Measurements from ENCODE around the gene KSR2.

Gene KSR2

DNA sequence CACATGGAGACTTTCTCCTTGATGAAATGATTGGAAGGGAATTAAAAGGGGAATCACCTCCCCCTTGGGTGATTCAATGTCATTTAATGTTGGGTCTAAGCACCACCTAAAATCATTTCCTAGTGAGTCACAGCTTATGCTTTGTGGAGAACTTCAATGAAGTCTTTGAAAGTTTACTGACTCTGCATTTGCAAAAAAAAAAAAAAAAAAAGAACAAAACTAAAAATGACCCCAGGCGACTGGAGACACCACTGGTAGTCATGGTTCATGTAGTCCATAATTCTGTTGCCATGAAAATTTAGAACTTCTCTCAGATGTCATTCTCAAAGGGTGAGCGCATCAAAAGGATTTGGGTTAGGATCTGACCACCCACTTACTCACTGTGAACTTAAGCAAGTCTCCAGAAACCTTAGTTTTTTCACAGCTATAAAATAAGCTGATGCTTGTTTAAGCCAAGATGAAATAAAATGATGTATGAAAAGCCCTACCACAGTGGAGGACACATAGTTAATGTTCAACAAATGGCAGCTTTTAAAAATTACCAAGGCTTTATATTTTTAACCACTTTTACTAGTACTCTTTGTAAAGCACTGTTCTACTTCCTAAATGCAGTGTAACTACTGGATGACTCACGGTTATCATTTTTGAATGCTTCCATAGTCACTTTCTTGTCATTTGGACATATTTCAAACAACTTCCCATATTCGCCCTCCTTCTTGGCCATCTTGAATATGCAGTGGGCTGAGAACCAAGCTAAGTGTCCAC lies 18.1 kb upstream of the KSR2 start:
- Histone ChIP-seq H2AFZ (ENCODE audit: low read depth, low read length) (no peak overlapping the region), H3K79me2 (ENCODE audit: low read length) (no peaks in the 10 kb centered on the region), H3K36me3 (replicated peaks; ENCODE audit: low read depth, low read length) (no peaks in the 10 kb centered on the region), H4K20me1 (ENCODE audit: insufficient read depth, low read length) (no peaks in the 10 kb centered on the region), H3K27ac (ENCODE audit: low read length) (no peak overlapping the region), H3K4me3 (ENCODE audit: low read length) (no peak overlapping the region), H3K4me2 (ENCODE audit: low read length) (peak overlapping the region; percentile 18; the same call in 1 of the 2 replicates), H3K9me3 (ENCODE audit: insufficient read depth, low read length) (no peaks in the 10 kb centered on the region), H3K4me1 (ENCODE audit: low read length) (peaks cover 10% of the 10 kb centered on the region), H3K27me3 (ENCODE audit: low read depth, low read length) (no peaks in the 10 kb centered on the region), H3K9ac (ENCODE audit: low read length) (no peak overlapping the region)
- no peak for TF ChIP-seq EZH2phosphoT487 (IDR thresholded peaks at IDR 0.05; ENCODE audit: low read depth)
- TF ChIP-seq, protein P1, sequence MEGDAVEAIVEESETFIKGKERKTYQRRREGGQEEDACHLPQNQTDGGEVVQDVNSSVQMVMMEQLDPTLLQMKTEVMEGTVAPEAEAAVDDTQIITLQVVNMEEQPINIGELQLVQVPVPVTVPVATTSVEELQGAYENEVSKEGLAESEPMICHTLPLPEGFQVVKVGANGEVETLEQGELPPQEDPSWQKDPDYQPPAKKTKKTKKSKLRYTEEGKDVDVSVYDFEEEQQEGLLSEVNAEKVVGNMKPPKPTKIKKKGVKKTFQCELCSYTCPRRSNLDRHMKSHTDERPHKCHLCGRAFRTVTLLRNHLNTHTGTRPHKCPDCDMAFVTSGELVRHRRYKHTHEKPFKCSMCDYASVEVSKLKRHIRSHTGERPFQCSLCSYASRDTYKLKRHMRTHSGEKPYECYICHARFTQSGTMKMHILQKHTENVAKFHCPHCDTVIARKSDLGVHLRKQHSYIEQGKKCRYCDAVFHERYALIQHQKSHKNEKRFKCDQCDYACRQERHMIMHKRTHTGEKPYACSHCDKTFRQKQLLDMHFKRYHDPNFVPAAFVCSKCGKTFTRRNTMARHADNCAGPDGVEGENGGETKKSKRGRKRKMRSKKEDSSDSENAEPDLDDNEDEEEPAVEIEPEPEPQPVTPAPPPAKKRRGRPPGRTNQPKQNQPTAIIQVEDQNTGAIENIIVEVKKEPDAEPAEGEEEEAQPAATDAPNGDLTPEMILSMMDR (IDR thresholded peaks at IDR 0.05; ENCODE audit: low read depth, low read length): no peak

DNA sequence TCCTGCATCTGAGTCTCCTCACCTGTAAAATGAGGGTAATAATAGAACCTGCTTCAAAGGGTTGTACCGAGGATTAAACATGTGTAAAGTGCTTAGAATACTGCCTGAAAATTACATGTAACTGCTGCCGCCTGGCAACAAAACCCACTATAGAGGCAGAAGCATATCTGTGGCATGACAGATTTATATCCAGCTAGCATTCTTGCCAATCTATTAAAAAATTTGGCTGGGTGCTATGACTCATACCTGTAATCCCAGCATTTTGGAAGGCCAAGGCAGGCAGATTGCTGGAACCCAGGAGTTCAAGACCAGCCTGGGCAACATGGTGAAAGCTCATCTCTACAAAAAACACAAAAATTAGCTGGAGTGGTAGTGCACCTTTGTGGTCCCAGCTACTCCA lies 16.4 kb upstream of the KSR2 start:
- H2AFZ ChIP-seq (ENCODE audit: low read depth, low read length): no peak overlapping the region
- no peaks in the 10 kb centered on the region for H3K79me2 ChIP-seq (ENCODE audit: low read length)
- TF ChIP-seq, protein P1 (IDR thresholded peaks at IDR 0.05; ENCODE audit: low read depth, low read length): no peak
- TF ChIP-seq EZH2phosphoT487 (IDR thresholded peaks at IDR 0.05; ENCODE audit: low read depth): no peak
- no peaks in the 10 kb centered on the region for H3K9me3 ChIP-seq (ENCODE audit: insufficient read depth, low read length)
- peaks cover 10% of the 10 kb centered on the region for H3K4me1 ChIP-seq (ENCODE audit: low read length)
- H3K4me2 ChIP-seq (ENCODE audit: low read length): no peak overlapping the region
- no peaks in the 10 kb centered on the region for H3K36me3 ChIP-seq (replicated peaks; ENCODE audit: low read depth, low read length)
- no peak overlapping the region for H3K4me3 ChIP-seq (ENCODE audit: low read length)
- no peaks in the 10 kb centered on the region for H4K20me1 ChIP-seq (ENCODE audit: insufficient read depth, low read length)
- no peak overlapping the region for H3K9ac ChIP-seq (ENCODE audit: low read length)
- H3K27ac ChIP-seq (ENCODE audit: low read length): no peak overlapping the region
- peaks cover 9% of the 10 kb centered on the region; the same call in 1 of the 2 replicates for H3K27me3 ChIP-seq (ENCODE audit: low read depth, low read length)

DNA sequence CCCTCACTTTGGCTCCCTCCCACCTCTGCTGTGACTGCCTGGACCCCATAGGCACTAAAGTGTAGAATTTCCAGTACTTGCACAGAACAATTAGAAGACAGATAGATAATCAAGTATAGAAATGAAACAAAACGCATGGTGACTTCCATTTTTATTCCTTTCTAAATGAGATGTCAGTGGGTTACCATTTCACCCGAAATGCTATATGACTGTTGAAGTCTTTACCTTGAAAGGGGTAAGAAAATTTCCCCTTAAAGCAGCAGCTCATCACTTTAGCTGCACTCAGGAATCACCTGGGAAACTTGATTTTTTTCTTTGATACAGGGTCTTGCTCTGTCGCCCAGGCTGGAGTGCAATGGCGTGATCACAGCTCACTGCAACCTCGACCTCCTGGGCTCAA lies 12.5 kb upstream of the KSR2 start:
- Histone ChIP-seq H3K4me2 (ENCODE audit: low read length) (no peak overlapping the region), H3K27me3 (ENCODE audit: low read depth, low read length) (peaks cover 9% of the 10 kb centered on the region; the same call in 1 of the 2 replicates), H3K79me2 (ENCODE audit: low read length) (no peaks in the 10 kb centered on the region), H3K9me3 (ENCODE audit: insufficient read depth, low read length) (no peaks in the 10 kb centered on the region), H4K20me1 (ENCODE audit: insufficient read depth, low read length) (no peaks in the 10 kb centered on the region), H3K4me3 (ENCODE audit: low read length) (no peak overlapping the region), H3K27ac (ENCODE audit: low read length) (no peak overlapping the region), H3K4me1 (ENCODE audit: low read length) (no peaks in the 10 kb centered on the region), H3K36me3 (replicated peaks; ENCODE audit: low read depth, low read length) (no peaks in the 10 kb centered on the region), H3K9ac (ENCODE audit: low read length) (no peak overlapping the region), H2AFZ (ENCODE audit: low read depth, low read length) (no peak overlapping the region)
- no peak for TF ChIP-seq EZH2phosphoT487 (IDR thresholded peaks at IDR 0.05; ENCODE audit: low read depth)
- TF ChIP-seq, protein P1 (IDR thresholded peaks at IDR 0.05; ENCODE audit: low read depth, low read length): no peak

DNA sequence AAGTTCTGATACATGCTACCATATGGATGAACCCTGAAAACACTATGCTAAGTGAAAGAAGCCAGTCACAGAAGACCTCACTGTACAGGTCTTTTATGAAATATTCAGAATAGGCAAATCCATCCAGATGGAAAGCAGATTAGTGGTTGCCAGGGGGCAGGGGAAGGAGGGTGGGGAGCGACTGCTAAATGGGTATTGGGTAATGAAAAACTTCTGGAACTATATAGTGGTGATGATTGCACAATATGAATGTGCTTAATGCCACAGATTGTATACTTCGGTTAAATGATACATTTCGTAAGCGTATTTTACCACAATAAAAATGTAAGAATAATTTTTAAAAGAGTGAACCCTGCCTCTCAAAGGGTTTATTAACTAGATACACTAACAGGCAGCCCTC lies 11.8 kb upstream of the KSR2 start:
- Histone ChIP-seq H3K4me1 (ENCODE audit: low read length) (no peaks in the 10 kb centered on the region), H3K4me3 (ENCODE audit: low read length) (no peak overlapping the region), H4K20me1 (ENCODE audit: insufficient read depth, low read length) (no peaks in the 10 kb centered on the region), H3K4me2 (ENCODE audit: low read length) (no peak overlapping the region), H2AFZ (ENCODE audit: low read depth, low read length) (no peak overlapping the region), H3K36me3 (replicated peaks; ENCODE audit: low read depth, low read length) (no peaks in the 10 kb centered on the region), H3K27me3 (ENCODE audit: low read depth, low read length) (peaks cover 9% of the 10 kb centered on the region; the same call in 1 of the 2 replicates), H3K27ac (ENCODE audit: low read length) (no peak overlapping the region), H3K79me2 (ENCODE audit: low read length) (no peaks in the 10 kb centered on the region), H3K9ac (ENCODE audit: low read length) (no peak overlapping the region), H3K9me3 (ENCODE audit: insufficient read depth, low read length) (no peaks in the 10 kb centered on the region)
- TF ChIP-seq EZH2phosphoT487 (IDR thresholded peaks at IDR 0.05; ENCODE audit: low read depth): no peak
- TF ChIP-seq, protein P1 (IDR thresholded peaks at IDR 0.05; ENCODE audit: low read depth, low read length): no peak

All from OCI-LY3 (cell line).